ENCODE measurements around the gene ATF3. TPM values are rescaled to one million over a fixed set of nuclear protein-coding genes. Genes with fewer than 3 reads are reported as not detected.

The ATF3 gene
- polyA plus RNA-seq, 1 donor from 2014 or later, result 7.2 TPM

GRCh38 chr1:212635141-212635631, 26.6 kb downstream of the ATF3 start:
- no peak for TF ChIP-seq MXI1 (conservative IDR thresholded peaks at IDR 0.05; ENCODE audit: poor library complexity, severe bottlenecking)
- no peak for TF ChIP-seq POLR2AphosphoS5 (IDR thresholded peaks at IDR 0.05)
- TF ChIP-seq CTCF (IDR thresholded peaks at IDR 0.05; ENCODE audit: poor library complexity, severe bottlenecking), result no peak
- TF ChIP-seq SMC3 (conservative IDR thresholded peaks at IDR 0.05; ENCODE audit: poor library complexity), result no peak
- no peak for TF ChIP-seq EP300 (conservative IDR thresholded peaks at IDR 0.05; ENCODE audit: poor library complexity, severe bottlenecking)
- TF ChIP-seq RAD21 (conservative IDR thresholded peaks at IDR 0.05), result no peak
- no peak for TF ChIP-seq REST (IDR thresholded peaks at IDR 0.05; ENCODE audit: borderline replicate concordance)
- TF ChIP-seq TAF1 (IDR thresholded peaks at IDR 0.05; ENCODE audit: low read depth), result no peak
- Histone ChIP-seq H2AFZ (ENCODE audit: low read depth, low read length) (no peak overlapping the region), H3K27ac (ENCODE audit: low read length) (no peak overlapping the region), H3K4me3 (ENCODE audit: low read length) (no peak overlapping the region), H3K27me3 (ENCODE audit: insufficient read depth, low read depth, low read length) (no peaks in the 10 kb centered on the region), H3K79me2 (replicated peaks; ENCODE audit: insufficient read depth, low read length) (no peaks in the 10 kb centered on the region), H3K36me3 (ENCODE audit: insufficient read depth, low read length) (no peaks in the 10 kb centered on the region), H3K9ac (ENCODE audit: low read length) (no peak overlapping the region), H3K9me2 (ENCODE audit: insufficient read depth, low read length) (no peaks in the 10 kb centered on the region), H4K20me1 (ENCODE audit: insufficient read depth) (no peaks in the 10 kb centered on the region), H3F3A (ENCODE audit: insufficient read depth, low read length, poor library complexity, severe bottlenecking) (no peaks in the 10 kb centered on the region), H3K4me2 (ENCODE audit: low read length) (no peak overlapping the region), H3K9me3 (ENCODE audit: low read length) (no peaks in the 10 kb centered on the region)

GRCh38 chr1:212637902-212638301, 29.3 kb downstream of the ATF3 start:
- H3K9ac ChIP-seq (ENCODE audit: low read length), result no peak overlapping the region
- no peaks in the 10 kb centered on the region for H3K9me3 ChIP-seq (ENCODE audit: low read length)
- no peaks in the 10 kb centered on the region for H3K79me2 ChIP-seq (replicated peaks; ENCODE audit: insufficient read depth, low read length)
- H3K4me3 ChIP-seq (ENCODE audit: low read length), result no peak overlapping the region
- H3K4me2 ChIP-seq (ENCODE audit: low read length), result no peak overlapping the region
- no peaks in the 10 kb centered on the region for H4K20me1 ChIP-seq (ENCODE audit: insufficient read depth)
- H3K9me2 ChIP-seq (ENCODE audit: insufficient read depth, low read length), result no peaks in the 10 kb centered on the region
- no peaks in the 10 kb centered on the region for H3F3A ChIP-seq (ENCODE audit: insufficient read depth, low read length, poor library complexity, severe bottlenecking)
- no peak overlapping the region for H2AFZ ChIP-seq (ENCODE audit: low read depth, low read length)
- no peaks in the 10 kb centered on the region for H3K27me3 ChIP-seq (ENCODE audit: insufficient read depth, low read depth, low read length)
- no peaks in the 10 kb centered on the region for H3K36me3 ChIP-seq (ENCODE audit: insufficient read depth, low read length)
- TF ChIP-seq EZH2 (IDR thresholded peaks at IDR 0.05; ENCODE audit: borderline replicate concordance, insufficient read depth, low read length, poor library complexity, severe bottlenecking) (no peak), SMC3 (conservative IDR thresholded peaks at IDR 0.05; ENCODE audit: poor library complexity) (no peak), TAF1 (IDR thresholded peaks at IDR 0.05; ENCODE audit: low read depth) (no peak), POLR2AphosphoS5 (IDR thresholded peaks at IDR 0.05) (no peak), MXI1 (conservative IDR thresholded peaks at IDR 0.05; ENCODE audit: poor library complexity, severe bottlenecking) (no peak), RAD21 (conservative IDR thresholded peaks at IDR 0.05) (no peak)
- H3K27ac ChIP-seq (ENCODE audit: low read length), result no peak overlapping the region
